ENCODE results near the gene CABP1.
A peak's percentile ranks its signal among the peaks of the same experiment; 100 is the strongest.

- TF ChIP-seq MAX (IDR thresholded peaks at IDR 0.05; ENCODE audit: insufficient read depth, insufficient read length): no peak
- no peak for TF ChIP-seq CTCF (IDR thresholded peaks at IDR 0.05; ENCODE audit: extremely low read depth in 1 of 2, insufficient read depth in 1 of 2, low read depth in 1 of 2, low read length in 2 of 2)
- no peak for TF ChIP-seq FOS (IDR thresholded peaks at IDR 0.05; ENCODE audit: borderline replicate concordance, insufficient read depth, low read length)
- TF ChIP-seq POLR2AphosphoS5 (IDR thresholded peaks at IDR 0.05; ENCODE audit: insufficient read depth, low read depth, low read length): peak; percentile 72
- peak; percentile 62 for TF ChIP-seq POLR2A (IDR thresholded peaks at IDR 0.05; ENCODE audit: low read depth, low read length)
- no peak for TF ChIP-seq EZH2 (IDR thresholded peaks at IDR 0.05; ENCODE audit: borderline replicate concordance, low read depth, low read length, severe bottlenecking)
Measured at GRCh38 chr12:120686151-120686689, 45.8 kb downstream of the CABP1 start.

All from endothelial cell of umbilical vein (primary cell).